GM12891 (cell line): ENCODE measurements around the gene PPP4R4.
"Not testable (repeated sequence)": the region's sequence is repeated elsewhere in the genome, so short reads cannot be mapped to it uniquely, and the experiment has no call there.

ENCODE experiments used
- DNase-seq: peaks from one replicate; pipeline ENCODE4 v3.0.0; 2011; ENCODE audit warnings: low spot score; ENCODE audit not compliant: insufficient read length
- FAIRE-seq: peaks from 2 replicates; lab custom pipeline; 2011; peaks lifted over from hg19 to GRCh38; lab: Jason Lieb, UNC
- PAX5 ChIP-seq: IDR thresholded peaks from 2 replicates; pipeline ENCODE4 v1.6.1; 2011; ENCODE audit warnings: low read length, moderate library complexity, mild to moderate bottlenecking; ENCODE audit not compliant: insufficient read depth, severe bottlenecking
- POLR2A ChIP-seq: IDR thresholded peaks from 2 replicates; pipeline ENCODE4 v1.6.1; 2011; ENCODE audit warnings: low read depth, low read length, control low read depth
- POLR2AphosphoS5 ChIP-seq: IDR thresholded peaks from 2 replicates; pipeline ENCODE4 v1.6.1; 2011; ENCODE audit warnings: low read depth, low read length, control low read depth
- POU2F2 ChIP-seq: IDR thresholded peaks from 2 replicates; pipeline ENCODE4 v1.6.1; 2011; ENCODE audit warnings: low read depth, mild to moderate bottlenecking, control low read depth, low read length, moderate library complexity
- SPI1 ChIP-seq: IDR thresholded peaks from 2 replicates; pipeline ENCODE4 v1.6.1; 2011; ENCODE audit warnings: low read depth, low read length, control low read depth
- TAF1 ChIP-seq: IDR thresholded peaks from 2 replicates; pipeline ENCODE4 v1.6.1; 2011; ENCODE audit warnings: low read depth, low read length, control low read depth

PPP4R4 gene

DNA sequence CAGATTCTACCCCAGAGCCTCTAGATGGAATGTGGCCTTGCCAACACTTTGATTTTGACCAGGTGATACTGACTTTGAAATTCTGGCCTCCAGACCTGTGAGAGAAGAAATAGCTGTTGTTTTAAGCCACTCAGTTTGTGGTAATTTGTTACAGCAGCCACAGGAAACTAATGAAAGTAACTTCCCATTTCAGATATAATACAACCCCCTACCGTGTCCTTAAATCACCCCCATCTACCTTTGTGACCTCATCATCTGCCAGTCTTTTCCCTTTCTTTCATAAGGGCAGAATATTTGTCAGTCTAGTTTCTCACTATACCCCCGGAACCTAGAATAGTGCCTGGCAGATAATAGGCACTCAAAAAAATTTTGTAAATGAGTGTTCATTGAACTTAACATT is 39.6 kb downstream of the PPP4R4 start:
- TF ChIP-seq POU2F2 (no peak), POLR2A (no peak), POLR2AphosphoS5 (no peak), SPI1 (no peak), PAX5 (no peak), TAF1 (no peak)
- no peak for FAIRE-seq
- DNase-seq, result no peak

GRCh38 chr14:94217116-94217515 is 43.0 kb downstream of the PPP4R4 start:
- DNase-seq, result no peak
- TF ChIP-seq POLR2AphosphoS5, result no peak
- TF ChIP-seq PAX5, result no peak
- no peak for TF ChIP-seq POLR2A
- no peak for TF ChIP-seq TAF1
- TF ChIP-seq SPI1, result no peak
- FAIRE-seq, result no peak

- not testable (repeated sequence) for DNase-seq, FAIRE-seq
Measured at GRCh38 chr14:94218198-94218886, 44.2 kb downstream of the PPP4R4 start.

- no peak for DNase-seq
- no peak for FAIRE-seq
- TF ChIP-seq PAX5, result no peak
- no peak for TF ChIP-seq POLR2A
- no peak for TF ChIP-seq TAF1
- no peak for TF ChIP-seq SPI1
Measured at GRCh38 chr14:94224040-94224439, 49.9 kb downstream of the PPP4R4 start.

- no peak for DNase-seq
- TF ChIP-seq POLR2AphosphoS5, result no peak
- TF ChIP-seq POU2F2, result no peak
- TF ChIP-seq PAX5, result no peak
- no peak for TF ChIP-seq TAF1
- no peak for TF ChIP-seq SPI1
- no peak for TF ChIP-seq POLR2A
- no peak for FAIRE-seq
Measured at GRCh38 chr14:94225460-94226378, 51.6 kb downstream of the PPP4R4 start.

DNA sequence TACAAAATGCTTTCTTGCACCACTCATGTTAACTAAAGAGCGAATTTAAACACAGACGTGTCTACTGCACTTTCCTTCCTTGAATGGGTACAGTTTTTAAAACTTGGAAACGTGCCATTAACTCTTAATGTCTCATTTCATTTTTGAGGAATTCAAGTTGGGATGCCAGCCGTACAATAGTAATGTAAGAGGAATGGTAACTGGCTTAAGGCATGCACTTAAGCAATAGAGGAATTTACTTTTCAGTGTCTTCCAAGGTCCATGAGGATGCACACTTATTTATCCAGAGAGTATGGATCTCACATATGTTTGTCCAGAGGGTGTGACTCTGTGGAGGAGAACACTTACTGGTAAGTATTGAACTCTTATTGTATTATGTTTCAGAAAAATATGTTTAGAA is 52.9 kb downstream of the PPP4R4 start:
- DNase-seq, result no peak
- TF ChIP-seq TAF1 (no peak), POLR2A (no peak), SPI1 (no peak), POLR2AphosphoS5 (no peak), POU2F2 (no peak), PAX5 (no peak)
- no peak for FAIRE-seq

GRCh38 chr14:94237046-94237445 is 62.9 kb downstream of the PPP4R4 start:
- DNase-seq, result no peak
- no peak for FAIRE-seq
- no peak for TF ChIP-seq TAF1
- TF ChIP-seq PAX5, result no peak
- TF ChIP-seq SPI1, result no peak
- TF ChIP-seq POLR2AphosphoS5, result no peak
- no peak for TF ChIP-seq POLR2A
- no peak for TF ChIP-seq POU2F2

- no peak for DNase-seq
- FAIRE-seq, result no peak
- TF ChIP-seq PAX5 (no peak), TAF1 (no peak), SPI1 (no peak), POLR2A (no peak), POU2F2 (no peak), POLR2AphosphoS5 (no peak)
Measured at GRCh38 chr14:94237983-94238382, 63.9 kb downstream of the PPP4R4 start.

- FAIRE-seq (no peak), DNase-seq (no peak)
- TF ChIP-seq POU2F2 (no peak), PAX5 (no peak), SPI1 (no peak), POLR2AphosphoS5 (no peak), POLR2A (no peak), TAF1 (no peak)
Measured at GRCh38 chr14:94239406-94239805, 65.3 kb downstream of the PPP4R4 start.

GRCh38 chr14:94244182-94244581 is 70.1 kb downstream of the PPP4R4 start:
- no peak for TF ChIP-seq POU2F2
- no peak for TF ChIP-seq PAX5
- no peak for TF ChIP-seq TAF1
- no peak for TF ChIP-seq POLR2AphosphoS5
- no peak for TF ChIP-seq SPI1
- TF ChIP-seq POLR2A, result no peak
- no peak for FAIRE-seq
- DNase-seq, result no peak

- not testable (repeated sequence) for DNase-seq, FAIRE-seq
Measured at GRCh38 chr14:94264195-94264594, 90.1 kb downstream of the PPP4R4 start.
